Fibroblast of lung (primary cell): Measurements from ENCODE around the gene FIBCD1. TPM values are rescaled to one million over a fixed set of nuclear protein-coding genes. Genes with fewer than 3 reads are reported as not detected.

Experiments
- DNase-seq, 2 donors: peaks; one replicate each; pipeline versions ENCODE4 v3.0.0 to v3.0.0-alpha.2; 2010; ENCODE audit warnings: low read depth in 2 of 2
- H2AFZ ChIP-seq: 2 replicates; pipeline ENCODE4 v1.5.1; 2012; ENCODE audit warnings: low read length, control low read depth, inconsistent platforms
- H3K27ac ChIP-seq: 2 replicates; pipeline ENCODE4 v1.5.1; 2011; ENCODE audit warnings: low read length, control low read depth; ENCODE audit not compliant: insufficient read depth
- H3K27me3 ChIP-seq: 2 replicates; pipeline ENCODE4 v1.5.1; 2011; ENCODE audit warnings: mild to moderate bottlenecking, low read length; ENCODE audit not compliant: control insufficient read depth, insufficient read depth
- H3K36me3 ChIP-seq: 2 replicates; pipeline ENCODE4 v1.5.1; 2011; ENCODE audit warnings: low read length; ENCODE audit not compliant: control insufficient read depth, insufficient read depth
- H3K4me1 ChIP-seq: 2 replicates; pipeline ENCODE4 v1.5.1; 2011; ENCODE audit warnings: low read length; ENCODE audit not compliant: control insufficient read depth, insufficient read depth; ENCODE audit errors: extremely low read depth
- H3K4me2 ChIP-seq: 2 replicates; pipeline ENCODE4 v1.5.1; 2011; ENCODE audit warnings: low read length, control low read depth; ENCODE audit not compliant: insufficient read depth; ENCODE audit errors: extremely low read depth
- H3K4me3 ChIP-seq, 4 experiments: fragments of 200-600 bp in 1 of 4; sonication (generic) in 1 of 4; replicated peaks in 1 of 4; 2 replicates each; pipeline ENCODE4 v1.5.1; 2011 to 2016; ENCODE audit warnings: low read length in 4 of 4, low read depth in 3 of 4, mild to moderate bottlenecking in 3 of 4, control low read depth in 2 of 4, inconsistent platforms in 1 of 4, mixed read lengths in 1 of 4; ENCODE audit not compliant: insufficient read depth in 1 of 4; ENCODE audit errors: control extremely low read depth in 1 of 4
- H3K79me2 ChIP-seq: 2 replicates; pipeline ENCODE4 v1.5.1; 2012; ENCODE audit warnings: mild to moderate bottlenecking, low read length, inconsistent platforms; ENCODE audit not compliant: control insufficient read depth, insufficient read depth
- H3K9ac ChIP-seq: 2 replicates; pipeline ENCODE4 v1.5.1; 2011; ENCODE audit warnings: mild to moderate bottlenecking, low read length, control low read depth; ENCODE audit not compliant: insufficient read depth
- H3K9me3 ChIP-seq: 2 replicates; pipeline ENCODE4 v1.5.1; 2012; ENCODE audit warnings: low read depth, low read length; ENCODE audit not compliant: control insufficient read depth, insufficient read depth
- H4K20me1 ChIP-seq: 2 replicates; pipeline ENCODE4 v1.5.1; 2011; ENCODE audit warnings: low read length; ENCODE audit not compliant: control insufficient read depth, insufficient read depth; ENCODE audit errors: extremely low read depth
- EZH2 ChIP-seq: IDR thresholded peaks from 2 replicates; pipeline ENCODE4 v1.5.1; 2012; ENCODE audit warnings: low read length, control low read depth, mild to moderate bottlenecking; ENCODE audit errors: missing control alignments
- polyA plus RNA-seq, 2 donors: library from polyadenylated mRNA; depleted of rRNA in 1 of 2; stranded (reverse) in 1 of 2; unstranded in 1 of 2; fragments of >200 nt; gene quantifications; 2 replicates each; pipeline ENCODE4 v1.2.1, GENCODE V29; 2011 to 2012; ENCODE audit warnings: missing spikeins in 1 of 2
- total RNA-seq: library from RNA; depleted of rRNA; stranded (reverse); fragments of >200 nt; gene quantifications from 2 replicates; pipeline ENCODE4 v1.2.1, GENCODE V29; 2014
- TF ChIP-seq, protein P1 (sequence below), 2 donors: IDR thresholded peaks in 1 of 2; conservative IDR thresholded peaks in 1 of 2; 1 replicate in 1 of 2; 2 replicates in 1 of 2; pipeline ENCODE4 v1.5.1; 2011 to 2012; ENCODE audit warnings: low read length in 2 of 2, control low read depth in 1 of 2, inconsistent platforms in 1 of 2, low read depth in 1 of 2, mild to moderate bottlenecking in 1 of 2

Gene FIBCD1
- total and polyA plus RNA-seq, 2 donors (not counting 1 experiment from before 2014, with no cell fraction given): 7.3 to 28.0 TPM

- Histone ChIP-seq H3K36me3 (peaks cover 25% of the 10 kb centered on the region), H4K20me1 (no peaks in the 10 kb centered on the region), H3K4me1 (no peaks in the 10 kb centered on the region), H3K4me2 (no peak overlapping the region), H3K9ac (no peak overlapping the region), H3K27me3 (no peaks in the 10 kb centered on the region), H3K9me3 (no peaks in the 10 kb centered on the region), H3K4me3 (no peak overlapping the region), H3K79me2 (peaks cover 1% of the 10 kb centered on the region), H2AFZ (no peak overlapping the region), H3K27ac (no peak overlapping the region)
- TF ChIP-seq, protein P1, sequence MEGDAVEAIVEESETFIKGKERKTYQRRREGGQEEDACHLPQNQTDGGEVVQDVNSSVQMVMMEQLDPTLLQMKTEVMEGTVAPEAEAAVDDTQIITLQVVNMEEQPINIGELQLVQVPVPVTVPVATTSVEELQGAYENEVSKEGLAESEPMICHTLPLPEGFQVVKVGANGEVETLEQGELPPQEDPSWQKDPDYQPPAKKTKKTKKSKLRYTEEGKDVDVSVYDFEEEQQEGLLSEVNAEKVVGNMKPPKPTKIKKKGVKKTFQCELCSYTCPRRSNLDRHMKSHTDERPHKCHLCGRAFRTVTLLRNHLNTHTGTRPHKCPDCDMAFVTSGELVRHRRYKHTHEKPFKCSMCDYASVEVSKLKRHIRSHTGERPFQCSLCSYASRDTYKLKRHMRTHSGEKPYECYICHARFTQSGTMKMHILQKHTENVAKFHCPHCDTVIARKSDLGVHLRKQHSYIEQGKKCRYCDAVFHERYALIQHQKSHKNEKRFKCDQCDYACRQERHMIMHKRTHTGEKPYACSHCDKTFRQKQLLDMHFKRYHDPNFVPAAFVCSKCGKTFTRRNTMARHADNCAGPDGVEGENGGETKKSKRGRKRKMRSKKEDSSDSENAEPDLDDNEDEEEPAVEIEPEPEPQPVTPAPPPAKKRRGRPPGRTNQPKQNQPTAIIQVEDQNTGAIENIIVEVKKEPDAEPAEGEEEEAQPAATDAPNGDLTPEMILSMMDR (conservative IDR thresholded peaks at IDR 0.05 in 1 of 2, IDR thresholded peaks at IDR 0.05 in 1 of 2; ENCODE audit: low read depth in 1 of 2, low read length in 2 of 2): no peak
- no peak for DNase-seq
Observed at GRCh38 chr9:130879863-130880411, 59.1 kb downstream of the FIBCD1 start.

DNA sequence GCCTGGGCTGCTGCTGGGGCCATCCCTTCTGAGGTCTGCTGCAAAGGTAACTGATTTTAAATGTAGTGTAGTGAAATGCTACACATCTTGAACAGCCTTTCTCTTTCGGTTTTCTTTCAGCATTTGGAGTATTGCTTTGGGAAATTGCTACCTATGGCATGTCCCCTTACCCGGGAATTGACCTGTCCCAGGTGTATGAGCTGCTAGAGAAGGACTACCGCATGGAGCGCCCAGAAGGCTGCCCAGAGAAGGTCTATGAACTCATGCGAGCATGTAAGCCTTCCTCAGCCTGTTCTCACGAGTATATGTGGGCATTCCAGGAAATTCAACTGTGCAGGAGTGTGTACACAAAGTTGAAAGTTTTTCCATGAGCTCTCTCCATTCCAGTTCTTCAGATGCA is 60.8 kb downstream of the FIBCD1 start:
- TF ChIP-seq, protein P1 (conservative IDR thresholded peaks at IDR 0.05 in 1 of 2, IDR thresholded peaks at IDR 0.05 in 1 of 2; ENCODE audit: low read depth in 1 of 2, low read length in 2 of 2): no peak
- TF ChIP-seq EZH2: no peak
- Histone ChIP-seq H3K9ac (no peak overlapping the region), H3K27ac (no peak overlapping the region), H2AFZ (no peak overlapping the region), H3K4me3 (no peak overlapping the region), H3K4me1 (no peaks in the 10 kb centered on the region), H3K9me3 (no peaks in the 10 kb centered on the region), H3K4me2 (no peak overlapping the region), H3K27me3 (no peaks in the 10 kb centered on the region), H3K79me2 (no peaks in the 10 kb centered on the region), H3K36me3 (peaks cover 22% of the 10 kb centered on the region), H4K20me1 (no peaks in the 10 kb centered on the region)
- no peak for DNase-seq

DNA sequence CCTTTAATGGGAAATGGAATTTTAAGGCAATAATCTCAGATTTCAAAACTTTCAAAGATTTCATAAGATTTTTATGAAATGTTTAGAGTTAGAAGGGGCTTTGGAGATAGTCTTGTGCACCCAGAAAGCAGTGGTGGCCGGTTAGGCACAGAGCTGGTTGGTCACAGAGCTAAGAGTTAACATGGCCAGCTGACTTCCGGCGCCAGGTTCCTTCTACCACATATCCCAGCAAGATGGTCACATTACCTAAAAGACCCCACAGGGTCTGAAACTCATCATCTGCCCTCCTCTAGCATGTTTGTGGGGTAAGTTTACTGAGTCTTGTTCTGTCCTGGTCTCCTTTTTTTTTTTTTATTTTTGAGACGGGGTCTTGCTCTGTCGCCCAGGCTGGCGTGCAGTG is 61.7 kb downstream of the FIBCD1 start:
- no peaks in the 10 kb centered on the region for H3K27me3 ChIP-seq
- H3K4me2 ChIP-seq: no peak overlapping the region
- H3K36me3 ChIP-seq: peaks cover 30% of the 10 kb centered on the region
- no peak for DNase-seq
- TF ChIP-seq, protein P1 (conservative IDR thresholded peaks at IDR 0.05 in 1 of 2, IDR thresholded peaks at IDR 0.05 in 1 of 2; ENCODE audit: low read depth in 1 of 2, low read length in 2 of 2): no peak
- TF ChIP-seq EZH2: no peak
- H3K27ac ChIP-seq: no peak overlapping the region
- H3K9ac ChIP-seq: no peak overlapping the region
- H3K4me1 ChIP-seq: no peaks in the 10 kb centered on the region
- H3K79me2 ChIP-seq: no peaks in the 10 kb centered on the region
- H2AFZ ChIP-seq: no peak overlapping the region
- no peaks in the 10 kb centered on the region for H3K9me3 ChIP-seq
- H3K4me3 ChIP-seq: no peak overlapping the region
- no peaks in the 10 kb centered on the region for H4K20me1 ChIP-seq
